Thyroid gland (tissue), 4 donors: ENCODE results near the gene EXOG. TPM values are rescaled to one million over a fixed set of nuclear protein-coding genes. Genes with fewer than 3 reads are reported as not detected.
A peak's percentile ranks its signal among the peaks of the same experiment; 100 is the strongest.

Experiments used
- DNase-seq, 2 donors: peaks; one replicate each; pipeline ENCODE4 v3.0.0-alpha.2; 2019
- H3K27ac ChIP-seq, 3 donors: fragments of 200-600 bp; sonication (generic); 1 replicate in 2 of 3; 2 replicates in 1 of 3; pipeline ENCODE4 v1.5.1; 2016 to 2019; ENCODE audit warnings: mild to moderate bottlenecking in 1 of 3, moderate library complexity in 1 of 3
- H3K27me3 ChIP-seq: fragments of 200-600 bp; sonication (generic); one replicate; pipeline ENCODE4 v1.5.1; 2019
- H3K36me3 ChIP-seq, 2 donors: fragments of 200-600 bp; sonication (generic); one replicate each; pipeline ENCODE4 v1.5.1; 2016 to 2019
- H3K4me1 ChIP-seq, 2 donors: fragments of 200-600 bp; sonication (generic); one replicate each; pipeline ENCODE4 v1.5.1; 2017 to 2019
- H3K4me3 ChIP-seq, 3 donors: fragments of 200-600 bp; sonication (generic); replicated peaks in 1 of 3; 1 replicate in 2 of 3; 2 replicates in 1 of 3; pipeline ENCODE4 v1.5.1; 2016; ENCODE audit warnings: mild to moderate bottlenecking in 1 of 3
- H3K9me3 ChIP-seq: fragments of 200-600 bp; sonication (generic); one replicate; pipeline ENCODE4 v1.5.1; 2017
- POLR2A ChIP-seq, 2 donors: fragments of 450-650 bp; IDR thresholded peaks; one replicate each; pipeline ENCODE4 v1.6.1; 2017; ENCODE audit warnings: antibody characterized with exemption in 2 of 2, mild to moderate bottlenecking in 2 of 2, moderate library complexity in 1 of 2
- WGBS, 2 donors: methylation state at CpG; one replicate each; pipeline ENCODE4 v1.1.5; 2017; 5-methylcytosine and 5-hydroxymethylcytosine counted together
- intact Hi-C: fragments of 100-400 bp; cut with DNase I; formaldehyde crosslinking; loops from one replicate; pipeline ENCODE4 v1.15.1; 2023
- total RNA-seq, 4 donors: library from RNA; depleted of rRNA; stranded (reverse); fragments of >200 nt; gene quantifications; one replicate each; pipeline ENCODE4 v1.2.3, GENCODE V29; 2016
- TF ChIP-seq, protein P1 (sequence below), 6 experiments: fragments of 200-600 bp in 3 of 6; fragments of 450-650 bp in 3 of 6; sonication (generic) in 3 of 6; IDR thresholded peaks; one replicate each; pipeline ENCODE4 v1.5.1; 2016 to 2019; ENCODE audit warnings: antibody characterized with exemption in 6 of 6, mild to moderate bottlenecking in 2 of 6, inconsistent platforms in 1 of 6, moderate library complexity in 1 of 6

The EXOG gene
- total RNA-seq, 4 donors from 2014 or later, result 7.6 to 17.6 (median 14.1) TPM

- H3K9me3 ChIP-seq, result no peaks in the 10 kb centered on the region
- no peaks in the 10 kb centered on the region for H3K36me3 ChIP-seq
- H3K4me3 ChIP-seq, result no peak overlapping the region
- DNase-seq, result no peak
- no peak overlapping the region for H3K27ac ChIP-seq
- H3K27me3 ChIP-seq, result no peaks in the 10 kb centered on the region
- TF ChIP-seq, protein P1, sequence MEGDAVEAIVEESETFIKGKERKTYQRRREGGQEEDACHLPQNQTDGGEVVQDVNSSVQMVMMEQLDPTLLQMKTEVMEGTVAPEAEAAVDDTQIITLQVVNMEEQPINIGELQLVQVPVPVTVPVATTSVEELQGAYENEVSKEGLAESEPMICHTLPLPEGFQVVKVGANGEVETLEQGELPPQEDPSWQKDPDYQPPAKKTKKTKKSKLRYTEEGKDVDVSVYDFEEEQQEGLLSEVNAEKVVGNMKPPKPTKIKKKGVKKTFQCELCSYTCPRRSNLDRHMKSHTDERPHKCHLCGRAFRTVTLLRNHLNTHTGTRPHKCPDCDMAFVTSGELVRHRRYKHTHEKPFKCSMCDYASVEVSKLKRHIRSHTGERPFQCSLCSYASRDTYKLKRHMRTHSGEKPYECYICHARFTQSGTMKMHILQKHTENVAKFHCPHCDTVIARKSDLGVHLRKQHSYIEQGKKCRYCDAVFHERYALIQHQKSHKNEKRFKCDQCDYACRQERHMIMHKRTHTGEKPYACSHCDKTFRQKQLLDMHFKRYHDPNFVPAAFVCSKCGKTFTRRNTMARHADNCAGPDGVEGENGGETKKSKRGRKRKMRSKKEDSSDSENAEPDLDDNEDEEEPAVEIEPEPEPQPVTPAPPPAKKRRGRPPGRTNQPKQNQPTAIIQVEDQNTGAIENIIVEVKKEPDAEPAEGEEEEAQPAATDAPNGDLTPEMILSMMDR (IDR thresholded peaks at IDR 0.05), result no peak
- no peak for TF ChIP-seq POLR2A (IDR thresholded peaks at IDR 0.05)
- 82 to 90% methylated on average over 9 of the region's 9 CpGs for WGBS, 2 donors
- peaks cover 51 to 60% of the 10 kb centered on the region in 2 donors for H3K4me1 ChIP-seq
- intact Hi-C loops, result no loop called here
Measured at GRCh38 chr3:38457111-38458003, 38.8 kb upstream of the EXOG start.

- Histone ChIP-seq H3K9me3 (no peaks in the 10 kb centered on the region), H3K27ac (peak overlapping the region; percentile 74 to 96 (median 87)), H3K36me3 (no peaks in the 10 kb centered on the region), H3K4me1 (peaks cover 44 to 54% of the 10 kb centered on the region in 2 donors), H3K27me3 (no peaks in the 10 kb centered on the region), H3K4me3 (peak overlapping the region in 1 of 3 donors; percentile 13)
- 38 to 50% methylated on average over 5 to 11 of the region's 13 CpGs for WGBS, 2 donors
- intact Hi-C loops, result no loop called here
- DNase-seq, result peak; percentile 89
- peak in 1 of 2 donors; percentile 42 for TF ChIP-seq POLR2A (IDR thresholded peaks at IDR 0.05)
- TF ChIP-seq, protein P1 (IDR thresholded peaks at IDR 0.05), result no peak
Measured at GRCh38 chr3:38458796-38459498, 37.2 kb upstream of the EXOG start.

- 58 to 70% methylated on average over 6 to 7 of the region's 10 CpGs for WGBS, 2 donors
Measured at GRCh38 chr3:38459499-38460048, 36.6 kb upstream of the EXOG start.

DNA sequence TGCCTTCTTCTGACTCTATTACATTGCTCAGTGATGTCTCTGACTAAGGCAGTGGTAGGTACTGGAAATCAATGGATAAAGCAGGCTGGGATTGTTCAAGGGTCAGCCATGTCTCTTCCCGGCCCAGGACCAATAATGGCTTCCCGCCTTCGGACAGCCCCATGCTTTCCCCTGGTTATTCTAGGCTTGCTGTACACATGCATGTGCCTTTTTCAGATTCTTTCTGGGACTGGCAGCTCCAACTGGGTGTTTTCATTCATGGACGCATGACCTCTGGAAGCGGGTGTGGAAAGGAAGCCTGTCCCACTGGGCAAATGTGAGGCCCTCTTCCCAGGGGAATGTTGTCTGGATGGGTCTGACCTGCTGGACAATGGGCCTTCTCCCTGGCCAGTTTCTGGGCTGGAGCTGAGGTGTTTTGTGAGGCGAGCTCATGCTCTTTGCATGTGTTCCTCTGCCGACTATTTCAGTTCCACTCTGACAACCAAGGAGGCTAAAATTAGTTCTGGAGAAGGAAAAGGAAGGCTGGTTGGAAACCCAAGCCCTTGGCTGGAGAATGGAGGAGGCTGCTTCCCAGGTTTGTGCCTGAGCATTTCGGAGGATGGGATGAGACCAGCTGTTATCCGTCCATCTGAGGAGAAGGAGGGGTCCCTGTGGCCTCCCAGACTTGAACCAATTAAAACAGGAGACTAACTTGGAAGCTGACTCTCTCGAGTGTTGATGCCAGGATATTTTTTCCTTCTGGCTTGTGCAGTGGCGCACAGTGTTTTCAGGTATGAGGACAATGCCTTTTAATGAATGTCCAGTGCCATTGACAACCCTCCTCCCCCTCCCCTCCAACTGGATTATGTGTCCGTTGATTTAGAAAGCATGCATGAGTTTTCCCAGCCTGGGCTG lies 35.5 kb upstream of the EXOG start:
- Histone ChIP-seq H3K9me3 (no peaks in the 10 kb centered on the region), H3K4me3 (no peak overlapping the region), H3K27me3 (no peaks in the 10 kb centered on the region), H3K4me1 (peaks cover 37 to 52% of the 10 kb centered on the region in 2 donors), H3K36me3 (no peaks in the 10 kb centered on the region), H3K27ac (peak overlapping the region; percentile 74 to 96 (median 87))
- TF ChIP-seq, protein P1 (IDR thresholded peaks at IDR 0.05), result no peak
- TF ChIP-seq POLR2A (IDR thresholded peaks at IDR 0.05), result no peak
- intact Hi-C loops, result no loop called here
- no peak for DNase-seq
- 62 to 63% methylated on average over 12 of the region's 12 CpGs for WGBS, 2 donors

More at GRCh38 chr3:38459499-38460048, 36.6 kb upstream of the EXOG start:
- no peaks in the 10 kb centered on the region for H3K36me3 ChIP-seq
- intact Hi-C loops, result no loop called here
- DNase-seq, result peak; percentile 27 to 41
- H3K27ac ChIP-seq, result peak overlapping the region; percentile 74 to 96 (median 87)
- peaks cover 44 to 54% of the 10 kb centered on the region in 2 donors for H3K4me1 ChIP-seq
- no peaks in the 10 kb centered on the region for H3K9me3 ChIP-seq
- no peaks in the 10 kb centered on the region for H3K27me3 ChIP-seq
- peak overlapping the region in 1 of 3 donors; percentile 13 for H3K4me3 ChIP-seq
- peak in 1 of 2 donors; percentile 2 for TF ChIP-seq POLR2A (IDR thresholded peaks at IDR 0.05)
- TF ChIP-seq, protein P1 (IDR thresholded peaks at IDR 0.05), result no peak
